Activated T-helper 17 cell treated with anti-CD3 and anti-CD28 coated beads, Interleukin-2, amount 50 U/mL, for 72 hours (primary cell): ENCODE data around the gene ARMC7. TPM values are rescaled to one million over a fixed set of nuclear protein-coding genes. Genes with fewer than 3 reads are reported as not detected.
"Not testable (repeated sequence)": the region's sequence is repeated elsewhere in the genome, so short reads cannot be mapped to it uniquely, and the experiment has no call there.

Source experiments
- ATAC-seq: fragments of 150-1000 bp; cut with Tn5 transposase; replicated peaks from 2 replicates; pipeline ENCODE4 v1.10.0; 2021; ENCODE audit warnings: mild to moderate bottlenecking, moderate library complexity
- H3K27ac Mint-ChIP-seq: one replicate; pipeline ENCODE4 v1.8.0; 2022; ENCODE audit warnings: mixed read lengths
- H3K27me3 Mint-ChIP-seq: one replicate; pipeline ENCODE4 v1.8.0; 2022; ENCODE audit warnings: mixed read lengths
- H3K36me3 Mint-ChIP-seq: one replicate; pipeline ENCODE4 v1.8.0; 2022; ENCODE audit warnings: low read depth, mild to moderate bottlenecking, mixed read lengths
- H3K4me1 Mint-ChIP-seq: one replicate; pipeline ENCODE4 v1.8.0; 2022; ENCODE audit warnings: mixed read lengths
- H3K4me3 Mint-ChIP-seq: one replicate; pipeline ENCODE4 v1.8.0; 2022; ENCODE audit warnings: mild to moderate bottlenecking, mixed read lengths
- H3K9me3 Mint-ChIP-seq: one replicate; pipeline ENCODE4 v1.8.0; 2022; ENCODE audit warnings: mixed read lengths
- total RNA-seq, 2 donors: library from RNA; stranded (reverse); gene quantifications; one replicate each; pipeline ENCODE4 v1.2.3, GENCODE V29; 2022

The ARMC7 gene
- total RNA-seq, 2 donors from 2014 or later, result 10.3 to 14.5 TPM

DNA sequence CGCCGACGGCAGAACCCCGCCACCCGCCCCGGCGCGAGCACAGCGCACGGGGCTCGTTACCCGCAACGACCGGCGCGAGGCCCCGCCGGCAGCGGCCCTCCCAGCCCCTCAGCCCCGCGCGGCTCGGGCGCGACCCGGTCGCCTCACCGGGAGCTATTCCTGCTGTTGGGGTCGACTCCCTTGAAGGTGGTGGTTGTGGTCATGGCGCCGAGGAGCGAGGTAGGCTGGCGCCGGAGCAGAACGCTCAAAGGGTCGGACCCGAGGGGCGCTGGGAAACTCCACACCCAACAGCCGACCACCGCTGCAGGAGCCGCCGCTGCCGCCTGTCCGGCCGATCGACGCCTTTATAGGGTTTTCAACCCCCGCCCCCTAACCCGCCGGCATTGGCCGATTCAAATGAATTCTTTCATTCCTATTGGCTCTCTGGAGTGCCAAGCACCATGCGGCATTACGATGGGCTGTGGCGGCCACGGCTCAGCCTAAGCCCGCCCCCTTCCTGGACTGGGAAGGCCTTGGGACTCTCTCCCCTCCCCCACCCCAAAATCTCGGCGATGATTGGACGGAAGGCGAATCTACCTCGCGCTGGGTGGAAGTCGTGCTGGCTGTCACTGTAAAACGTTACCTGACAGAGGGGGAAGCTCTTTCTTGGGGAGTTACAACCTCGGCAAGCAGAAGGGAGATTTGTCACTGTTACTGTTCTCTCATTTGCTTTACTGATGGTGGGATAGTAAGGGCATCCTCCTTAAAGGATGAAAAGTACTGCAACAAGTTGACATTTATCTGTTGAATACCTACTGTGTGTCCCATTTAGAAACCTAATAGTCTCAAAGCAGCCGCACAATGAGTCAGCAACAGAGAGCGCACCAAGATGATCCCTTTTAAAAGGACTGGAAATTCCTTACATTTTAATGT, 44.7 kb downstream of the ARMC7 start, which contains the start of gene JPT1:
Gene JPT1, minus strand, starts transcription at position 318 of the 912 bp plus-strand sequence. Its CDS starts 115 bp downstream, at position 203.
- ATAC-seq, result peak; percentile 98
- H3K36me3 Mint-ChIP-seq, result peaks cover 39% of the 10 kb centered on the region
- H3K4me3 Mint-ChIP-seq, result peak within 1 kb of the TSS; percentile 94
- no peaks in the 10 kb centered on the region for H3K27me3 Mint-ChIP-seq
- H3K4me1 Mint-ChIP-seq, result peaks cover 31% of the 10 kb centered on the region
- H3K9me3 Mint-ChIP-seq, result no peaks in the 10 kb centered on the region
- peak within 1 kb of the TSS; percentile 85 for H3K27ac Mint-ChIP-seq

DNA sequence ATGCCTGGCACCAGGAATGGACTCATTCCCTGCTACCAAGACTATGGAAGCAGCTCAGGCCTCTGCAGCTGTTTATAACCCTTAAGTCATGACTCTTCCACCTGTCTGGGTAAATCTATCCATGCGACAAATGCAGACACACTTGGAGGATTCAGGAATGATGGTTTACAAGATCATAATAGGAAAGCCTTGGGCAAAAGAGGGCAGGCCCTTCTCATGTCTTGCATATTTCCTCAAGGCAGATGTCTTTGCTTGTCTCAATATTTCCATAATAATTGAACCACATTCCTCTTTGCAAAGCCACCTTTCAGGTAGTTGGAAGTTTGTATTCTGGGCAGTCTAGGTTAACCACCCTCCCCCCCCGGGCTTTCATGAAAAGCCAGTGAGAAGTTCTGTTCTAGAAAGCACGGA, 45.4 kb downstream of the ARMC7 start:
- no peaks in the 10 kb centered on the region for H3K9me3 Mint-ChIP-seq
- peaks cover 26% of the 10 kb centered on the region for H3K4me1 Mint-ChIP-seq
- peak overlapping the region; percentile 85 for H3K27ac Mint-ChIP-seq
- peak overlapping the region; percentile 94 for H3K4me3 Mint-ChIP-seq
- H3K36me3 Mint-ChIP-seq, result peaks cover 32% of the 10 kb centered on the region
- H3K27me3 Mint-ChIP-seq, result no peaks in the 10 kb centered on the region
- ATAC-seq, result no peak

DNA sequence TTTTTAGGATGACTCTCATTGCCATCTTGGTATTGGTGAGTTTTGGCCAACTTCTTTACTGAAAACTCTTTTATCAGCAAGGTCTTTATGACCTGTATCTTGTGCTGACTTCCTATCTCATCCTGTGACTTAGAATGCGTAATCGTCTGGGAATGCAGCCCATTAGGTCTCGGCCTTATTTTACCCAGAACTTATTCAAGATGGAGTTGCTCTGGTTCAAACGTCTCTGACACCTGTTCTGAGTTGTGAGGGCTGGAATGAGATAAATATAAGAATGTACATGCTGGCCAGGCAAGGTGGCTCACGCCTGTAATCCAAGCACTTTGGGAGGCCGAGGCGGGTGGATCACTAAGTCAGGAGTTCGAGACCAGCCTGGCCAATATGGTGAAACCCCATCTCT, 48.7 kb downstream of the ARMC7 start:
- H3K4me3 Mint-ChIP-seq, ATAC-seq, H3K9me3 Mint-ChIP-seq, H3K27ac Mint-ChIP-seq, H3K27me3 Mint-ChIP-seq: not testable (repeated sequence)
- peaks cover 11% of the 10 kb centered on the region for H3K36me3 Mint-ChIP-seq
- peaks cover 13% of the 10 kb centered on the region for H3K4me1 Mint-ChIP-seq

DNA sequence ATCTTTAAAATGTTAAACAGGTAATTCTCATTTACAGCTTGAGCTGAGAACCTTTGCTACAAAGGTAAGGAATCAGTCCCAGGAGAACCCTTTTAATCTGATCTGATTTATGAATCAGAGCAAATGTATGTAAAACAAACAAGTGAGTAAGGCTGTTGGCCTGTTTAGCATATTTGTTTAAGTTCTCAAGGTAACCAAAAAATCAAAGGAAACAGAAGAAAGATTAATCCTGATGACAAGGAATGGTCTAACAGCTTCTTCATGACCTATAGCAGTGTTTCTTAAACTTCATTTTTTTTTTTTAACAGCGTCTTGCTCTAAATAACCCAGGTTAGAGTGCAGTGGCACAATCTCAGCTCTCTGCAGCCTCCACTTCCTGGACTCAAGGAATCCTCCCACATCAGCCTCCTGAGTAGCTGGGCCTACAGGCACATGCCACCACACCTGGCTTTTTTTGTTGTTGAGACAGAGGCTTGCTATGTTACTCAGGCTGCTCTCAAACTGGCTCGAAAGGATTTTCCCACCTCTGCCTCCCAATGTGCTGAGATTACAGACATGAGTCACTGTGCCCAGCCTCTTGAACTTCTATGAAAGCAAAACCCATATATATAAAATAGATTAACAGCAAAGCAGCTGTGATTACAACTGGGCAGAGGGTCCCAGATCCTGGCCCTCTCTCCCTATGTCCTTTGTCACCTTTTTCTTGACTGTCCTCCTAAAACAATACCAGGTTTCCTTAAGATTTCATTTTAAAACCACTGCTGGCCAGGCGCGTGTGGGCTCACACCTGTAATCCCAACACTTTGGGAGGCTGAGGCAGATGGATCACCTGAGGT, 49.6 kb downstream of the ARMC7 start:
- ATAC-seq, result peak; percentile 42
- Mint-ChIP-seq H3K36me3 (peaks cover 13% of the 10 kb centered on the region), H3K27ac (peak overlapping the region; percentile 72), H3K4me1 (peaks cover 13% of the 10 kb centered on the region), H3K4me3 (no peak overlapping the region), H3K27me3 (no peaks in the 10 kb centered on the region), H3K9me3 (no peaks in the 10 kb centered on the region)

DNA sequence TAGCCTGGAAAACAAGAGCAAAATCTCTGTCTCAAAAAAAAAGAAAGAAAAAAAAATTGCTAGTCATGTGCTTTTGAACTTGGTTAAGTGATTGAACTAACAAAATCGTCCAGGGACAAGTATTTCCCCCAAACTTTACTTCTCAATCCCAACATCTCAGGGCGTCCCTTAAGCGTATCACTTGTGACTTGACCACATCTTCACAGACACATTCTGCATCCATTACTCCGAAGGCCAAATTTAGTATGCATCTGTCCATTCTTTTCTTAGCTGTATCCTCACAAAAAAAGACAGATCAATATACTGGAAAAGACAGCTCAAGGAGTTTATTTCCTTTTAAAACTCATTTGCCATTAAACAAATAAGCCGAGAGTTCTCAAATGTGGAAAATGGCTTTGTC, 50.4 kb downstream of the ARMC7 start:
- H3K27ac Mint-ChIP-seq, result no peak overlapping the region
- no peaks in the 10 kb centered on the region for H3K9me3 Mint-ChIP-seq
- H3K4me1 Mint-ChIP-seq, result peaks cover 8% of the 10 kb centered on the region
- peaks cover 17% of the 10 kb centered on the region for H3K36me3 Mint-ChIP-seq
- H3K4me3 Mint-ChIP-seq, result no peak overlapping the region
- ATAC-seq, result no peak
- H3K27me3 Mint-ChIP-seq, result no peaks in the 10 kb centered on the region

DNA sequence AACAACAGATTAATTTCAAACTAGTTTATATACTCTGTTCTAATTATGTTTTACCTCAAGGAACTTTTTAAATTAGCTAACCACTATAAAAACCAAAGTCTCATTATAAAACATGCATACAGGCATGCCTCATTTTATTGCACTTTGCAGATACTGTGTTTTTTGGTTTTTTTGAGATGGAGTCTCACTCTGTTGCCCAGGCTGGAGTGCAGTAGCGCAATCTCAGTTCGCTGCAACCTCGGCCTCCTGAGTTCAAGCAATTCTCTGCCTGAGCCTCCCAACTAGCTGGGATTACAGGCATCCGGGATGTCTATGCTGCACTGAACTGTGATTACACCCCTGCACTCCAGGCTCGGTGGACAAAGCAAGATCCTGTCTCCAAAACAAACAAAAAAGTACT, 53.3 kb downstream of the ARMC7 start:
- H3K9me3 Mint-ChIP-seq, result no peaks in the 10 kb centered on the region
- H3K27me3 Mint-ChIP-seq, result no peaks in the 10 kb centered on the region
- H3K27ac Mint-ChIP-seq, result no peak overlapping the region
- ATAC-seq, result no peak
- H3K4me1 Mint-ChIP-seq, result no peaks in the 10 kb centered on the region
- H3K4me3 Mint-ChIP-seq, result no peak overlapping the region
- H3K36me3 Mint-ChIP-seq, result peaks cover 46% of the 10 kb centered on the region

DNA sequence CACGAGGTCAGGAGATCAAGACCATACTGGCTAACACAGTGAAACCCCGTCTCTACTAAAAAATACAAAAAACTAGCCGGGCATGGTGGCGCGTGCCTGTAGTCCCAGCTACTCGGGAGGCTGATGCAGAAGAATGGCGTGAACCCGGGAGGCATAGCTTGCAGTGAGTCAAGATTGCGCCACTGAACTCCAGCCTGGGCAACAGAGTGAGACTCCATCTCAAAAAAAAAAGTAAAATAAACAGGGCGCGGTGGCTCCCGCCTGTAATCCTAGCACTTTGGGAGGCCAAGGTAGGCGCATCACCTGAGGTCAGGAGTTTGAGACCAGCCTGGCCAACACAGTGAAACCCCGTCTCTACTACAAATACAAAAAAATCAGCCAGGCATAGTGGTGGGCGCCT, 54.8 kb downstream of the ARMC7 start:
- not testable (repeated sequence) for H3K27me3 Mint-ChIP-seq

DNA sequence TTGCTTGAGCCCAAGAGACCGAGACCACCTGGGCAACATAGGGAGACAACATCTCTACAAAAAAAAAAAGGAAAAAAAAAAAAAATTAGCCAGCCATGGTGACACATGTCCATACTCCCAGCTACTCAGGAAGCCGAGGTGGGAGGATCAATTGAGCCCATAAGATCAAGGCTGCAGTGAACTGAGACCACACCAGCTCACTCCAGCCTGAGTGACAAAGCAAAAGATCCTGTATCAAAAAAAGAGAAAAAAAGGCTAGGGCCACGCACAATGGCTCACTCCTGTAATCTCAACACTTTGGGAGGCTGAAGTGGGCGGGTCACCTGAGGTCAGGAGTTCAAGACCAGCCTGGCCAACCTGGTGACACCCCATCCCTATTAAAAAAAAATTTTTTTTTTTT, 59.2 kb downstream of the ARMC7 start:
- no peak for ATAC-seq
- H3K27ac Mint-ChIP-seq, result no peak overlapping the region
- H3K27me3 Mint-ChIP-seq, result no peaks in the 10 kb centered on the region
- H3K4me3 Mint-ChIP-seq, result no peak overlapping the region
- H3K4me1 Mint-ChIP-seq, result peaks cover 4% of the 10 kb centered on the region
- peaks cover 100% of the 10 kb centered on the region for H3K36me3 Mint-ChIP-seq
- no peaks in the 10 kb centered on the region for H3K9me3 Mint-ChIP-seq

More for the DNA sequence above, 54.8 kb downstream of the ARMC7 start:
- H3K4me1 Mint-ChIP-seq, H3K9me3 Mint-ChIP-seq, H3K27ac Mint-ChIP-seq, ATAC-seq, H3K4me3 Mint-ChIP-seq: not testable (repeated sequence)
- peaks cover 61% of the 10 kb centered on the region for H3K36me3 Mint-ChIP-seq

DNA sequence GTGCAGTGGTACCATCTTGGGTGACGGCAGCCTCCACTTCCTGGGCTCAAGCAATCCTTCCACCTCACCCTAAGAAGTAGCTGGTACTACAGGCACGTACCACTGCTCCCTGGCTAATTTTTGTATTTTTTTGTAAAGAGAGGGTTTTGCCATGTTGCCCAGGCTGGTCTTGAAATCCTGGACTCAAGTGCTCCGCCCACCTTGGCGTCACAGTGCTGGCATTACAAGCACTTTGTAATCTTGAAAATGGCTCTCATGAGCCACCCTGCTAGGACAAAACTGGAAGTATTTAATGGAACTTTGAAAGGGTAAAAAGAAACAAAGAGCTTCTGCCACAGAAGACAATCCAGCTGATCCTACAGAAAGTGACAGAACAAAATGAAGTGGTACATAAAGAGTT, 63.8 kb downstream of the ARMC7 start:
- no peaks in the 10 kb centered on the region for H3K27me3 Mint-ChIP-seq
- H3K4me3 Mint-ChIP-seq, result no peak overlapping the region
- H3K27ac Mint-ChIP-seq, result no peak overlapping the region
- H3K9me3 Mint-ChIP-seq, result no peaks in the 10 kb centered on the region
- H3K36me3 Mint-ChIP-seq, result peaks cover 100% of the 10 kb centered on the region
- ATAC-seq, result no peak
- H3K4me1 Mint-ChIP-seq, result peaks cover 4% of the 10 kb centered on the region

DNA sequence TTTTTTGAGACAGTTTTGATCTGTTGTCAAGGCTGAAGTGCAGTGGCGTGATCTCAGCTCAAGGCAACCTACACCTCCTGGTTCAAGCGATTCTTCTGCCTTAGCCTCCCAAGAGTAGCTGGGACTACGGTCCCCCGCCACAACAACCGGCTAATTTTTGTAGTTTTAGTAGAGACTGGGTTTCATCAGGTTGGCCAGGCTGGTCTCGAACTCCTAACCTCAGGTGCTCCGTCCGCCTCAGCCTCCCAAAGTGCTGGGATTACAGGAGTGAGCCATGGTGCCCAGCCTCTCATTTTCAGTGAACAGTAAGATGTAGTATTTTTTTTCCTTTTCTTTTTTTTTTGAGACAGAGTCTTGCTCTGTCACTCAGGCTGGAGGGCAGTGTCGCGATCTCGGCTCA, 65.2 kb downstream of the ARMC7 start:
- Mint-ChIP-seq H3K4me1 (peaks cover 4% of the 10 kb centered on the region), H3K4me3 (no peak overlapping the region), H3K27ac (no peak overlapping the region), H3K9me3 (no peaks in the 10 kb centered on the region), H3K36me3 (peaks cover 100% of the 10 kb centered on the region), H3K27me3 (no peaks in the 10 kb centered on the region)
- no peak for ATAC-seq

DNA sequence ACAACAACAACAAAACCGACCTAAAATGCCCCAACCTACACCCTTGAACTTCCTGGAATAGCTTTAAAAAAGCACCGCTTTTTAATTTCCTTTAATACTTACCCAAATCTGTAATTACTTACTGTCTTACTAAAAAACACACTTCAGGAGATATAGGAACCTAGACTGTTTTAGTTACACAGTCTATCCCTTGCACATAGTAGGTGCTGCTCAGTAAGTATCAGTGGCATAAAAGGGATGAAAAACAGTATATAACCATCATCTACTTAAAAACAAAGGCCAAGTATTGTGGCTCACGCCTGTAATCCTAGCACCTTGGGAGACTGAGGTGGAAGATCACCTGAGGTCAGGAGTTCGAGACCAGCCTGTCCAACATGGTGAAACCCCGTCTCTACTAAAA, 66.9 kb downstream of the ARMC7 start:
- Mint-ChIP-seq H3K36me3 (peaks cover 100% of the 10 kb centered on the region), H3K27me3 (no peaks in the 10 kb centered on the region), H3K4me3 (no peak overlapping the region), H3K27ac (no peak overlapping the region), H3K4me1 (peaks cover 11% of the 10 kb centered on the region), H3K9me3 (no peaks in the 10 kb centered on the region)
- no peak for ATAC-seq

DNA sequence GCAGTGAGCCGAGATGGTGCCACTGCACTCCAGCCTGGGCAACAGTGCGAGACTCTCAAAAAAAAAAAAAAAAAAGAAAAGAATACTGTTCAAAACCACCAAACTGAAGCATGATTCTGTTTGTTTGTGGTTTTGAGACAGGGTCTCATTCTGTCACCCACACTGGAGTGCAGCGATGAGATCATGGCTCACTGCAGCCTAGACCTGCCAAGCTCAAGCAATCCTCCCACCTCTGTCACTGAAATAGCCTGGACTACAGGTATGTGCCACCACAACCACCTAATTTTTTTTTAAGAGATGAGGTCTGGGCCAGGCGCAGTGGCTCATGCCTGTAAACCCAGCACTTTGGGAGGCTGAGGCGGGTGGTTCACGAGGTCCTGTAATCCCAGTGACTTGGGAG, 68.7 kb downstream of the ARMC7 start:
- no peak overlapping the region for H3K4me3 Mint-ChIP-seq
- peaks cover 90% of the 10 kb centered on the region for H3K36me3 Mint-ChIP-seq
- no peak for ATAC-seq
- H3K27ac Mint-ChIP-seq, result no peak overlapping the region
- H3K4me1 Mint-ChIP-seq, result peaks cover 8% of the 10 kb centered on the region
- no peaks in the 10 kb centered on the region for H3K9me3 Mint-ChIP-seq
- H3K27me3 Mint-ChIP-seq, result no peaks in the 10 kb centered on the region
